Ovary (tissue), 9 donors: Measurements from ENCODE around the gene C3orf80. TPM values are rescaled to one million over a fixed set of nuclear protein-coding genes. Genes with fewer than 3 reads are reported as not detected.

Experiments
- DNase-seq, 5 donors: peaks; one replicate each; pipeline ENCODE4 v3.0.0-alpha.2; 2019 to 2020
- H3K27ac ChIP-seq, 2 donors: fragments of 200-600 bp; one replicate each; pipeline versions ENCODE4 v1.5.1 to v1.8.0; 2019 to 2022
- H3K27me3 ChIP-seq: fragments of 200-600 bp; one replicate; pipeline ENCODE4 v1.8.0; 2022
- H3K36me3 ChIP-seq: fragments of 200-600 bp; sonication (generic); one replicate; pipeline ENCODE4 v1.5.1; 2019
- H3K4me1 ChIP-seq: one replicate; pipeline ENCODE4 v1.8.1; 2013; ENCODE audit warnings: mild to moderate bottlenecking, moderate library complexity; ENCODE audit not compliant: insufficient read depth
- H3K4me3 ChIP-seq: fragments of 200-600 bp; sonication (generic); one replicate; pipeline ENCODE4 v1.5.1; 2017
- H3K9me3 ChIP-seq, 2 donors: fragments of 200-600 bp in 1 of 2; sonication (generic) in 1 of 2; one replicate each; pipeline versions ENCODE4 v1.5.1 to v1.8.1; 2013 to 2019; ENCODE audit warnings: mild to moderate bottlenecking in 1 of 2, moderate library complexity in 1 of 2
- CTCF ChIP-seq, 3 donors: fragments of 450-650 bp in 2 of 3; fragments of 200-600 bp in 1 of 3; IDR thresholded peaks; one replicate each; pipeline versions ENCODE4 v1.5.1 to v1.8.0; 2016 to 2022; ENCODE audit warnings: antibody characterized with exemption in 3 of 3, mild to moderate bottlenecking in 1 of 3
- EP300 ChIP-seq: sonication (generic); formaldehyde crosslinking; IDR thresholded peaks from one replicate; pipeline ENCODE4 v1.6.1; 2017; ENCODE audit warnings: antibody characterized with exemption
- POLR2A ChIP-seq: fragments of 450-650 bp; IDR thresholded peaks from one replicate; pipeline ENCODE4 v1.6.1; 2017; ENCODE audit warnings: antibody characterized with exemption, mild to moderate bottlenecking, moderate library complexity
- WGBS, 3 donors: extraction: QIAGEN DNeasy Blood & Tissue Kit in 1 of 3; methylation state at CpG; one replicate each; pipeline versions ENCODE4 v1.1.5 to v1.1.7; 2013 to 2017; 5-methylcytosine and 5-hydroxymethylcytosine counted together
- intact Hi-C, 4 donors: fragments of 100-400 bp; cut with DNase I; formaldehyde crosslinking; loops; one replicate each; pipeline versions ENCODE4 v1.11.0 to v1.15.1; 2022 to 2023
- polyA plus RNA-seq, 2 donors: library from polyadenylated mRNA; stranded (reverse); fragments of 200-250 nt in 1 of 2; fragments of 350-450 nt in 1 of 2; fragmentation: Illumina TruSeq in 1 of 2; extraction: RNeasy Lipid Tissue Mini Kit (QIAGEN cat#74804) in 1 of 2; gene quantifications; one replicate each; pipeline ENCODE4 v1.2.3, GENCODE V29; 2013 to 2014
- total RNA-seq, 7 donors: library from RNA; depleted of rRNA in 2 of 7; stranded (reverse); fragments of >200 nt in 2 of 7; fragmentation: NEBNext Ultra II Directional in 3 of 7; extraction: Animal tissue kit (Norgen Biotek cat#: 25700) in 3 of 7; gene quantifications; one replicate each; pipeline versions ENCODE4 v1.1.0 to v1.2.4, GENCODE V29; 2016 to 2023
- donor health status: DM: no; HTN: no; CAD: no; lungs with moderate emphysema.
- donor health status: DM: no; HTN: no; CAD: no.
- donor health status: Bipolar disorder and iron deficiency.
- donor health status: DM: yes; HTN: yes; CAD: no.
- donor health status: DM: no; HTN: no; CAD: no.
- donor health status: DM: yes; HTN: yes; CAD: no.

Gene C3orf80
- total and polyA plus RNA-seq, 9 donors = 0.15 to 0.43 (median 0.32) TPM; not detected in 2

GRCh38 chr3:160247766-160248165 is 22.5 kb downstream of the C3orf80 start:
- WGBS, 3 donors = 73 to 93% (median 83%) methylated on average over 1 of the region's 1 CpG
- intact Hi-C loops = no loop called here
- H3K27me3 ChIP-seq = no peaks in the 10 kb centered on the region

GRCh38 chr3:160253298-160253697 is 28.1 kb downstream of the C3orf80 start:
- TF ChIP-seq POLR2A (no peak), EP300 (no peak), CTCF (IDR thresholded peaks at IDR 0.05) (no peak)
- intact Hi-C loops = no loop called here
- Histone ChIP-seq H3K27ac (no peak overlapping the region), H3K27me3 (no peaks in the 10 kb centered on the region), H3K36me3 (no peaks in the 10 kb centered on the region), H3K4me1 (no peaks in the 10 kb centered on the region), H3K9me3 (no peaks in the 10 kb centered on the region), H3K4me3 (no peak overlapping the region)
- DNase-seq = no peak

More at GRCh38 chr3:160247766-160248165, 22.5 kb downstream of the C3orf80 start:
- Histone ChIP-seq H3K27ac (no peak overlapping the region), H3K36me3 (no peaks in the 10 kb centered on the region), H3K4me3 (no peak overlapping the region), H3K4me1 (no peaks in the 10 kb centered on the region), H3K9me3 (no peaks in the 10 kb centered on the region)
- TF ChIP-seq CTCF (IDR thresholded peaks at IDR 0.05) (no peak), POLR2A (no peak), EP300 (no peak)
- no peak for DNase-seq

GRCh38 chr3:160257606-160258005 is 32.4 kb downstream of the C3orf80 start:
- H3K27ac ChIP-seq = no peak overlapping the region

GRCh38 chr3:160259589-160259988 is 34.4 kb downstream of the C3orf80 start:
- intact Hi-C loops = no loop called here
- H3K27ac ChIP-seq = no peak overlapping the region
- WGBS, 3 donors = 57 to 71% (median 64%) methylated on average over 1 of the region's 1 CpG

More at GRCh38 chr3:160257606-160258005, 32.4 kb downstream of the C3orf80 start:
- Histone ChIP-seq H3K36me3 (no peaks in the 10 kb centered on the region), H3K27me3 (no peaks in the 10 kb centered on the region), H3K9me3 (no peaks in the 10 kb centered on the region), H3K4me1 (no peaks in the 10 kb centered on the region), H3K4me3 (no peak overlapping the region)
- intact Hi-C loops = no loop called here
- 83 to 90% (median 89%) methylated on average over 2 of the region's 2 CpGs for WGBS, 3 donors
- DNase-seq = no peak
- TF ChIP-seq CTCF (IDR thresholded peaks at IDR 0.05) (no peak), POLR2A (no peak), EP300 (no peak)

More at GRCh38 chr3:160259589-160259988, 34.4 kb downstream of the C3orf80 start:
- no peaks in the 10 kb centered on the region for H3K4me1 ChIP-seq
- no peaks in the 10 kb centered on the region for H3K36me3 ChIP-seq
- no peak overlapping the region for H3K4me3 ChIP-seq
- DNase-seq = no peak
- no peaks in the 10 kb centered on the region for H3K9me3 ChIP-seq
- no peaks in the 10 kb centered on the region for H3K27me3 ChIP-seq
- TF ChIP-seq EP300 = no peak
- no peak for TF ChIP-seq POLR2A
- no peak for TF ChIP-seq CTCF (IDR thresholded peaks at IDR 0.05)
